Hepatocyte (in vitro differentiated cells): ENCODE measurements around the gene PRCC. TPM values are rescaled to one million over a fixed set of nuclear protein-coding genes. Genes with fewer than 3 reads are reported as not detected.

Source experiments
- DNase-seq: peaks from one replicate; pipeline ENCODE4 v3.0.0-alpha.2; 2016; ENCODE audit warnings: low spot score
- H2AFZ ChIP-seq: fragments of 200-600 bp; sonication (generic); 2 replicates; pipeline ENCODE4 v1.6.0; 2016; ENCODE audit warnings: antibody characterized with exemption, mild to moderate bottlenecking
- H3K27ac ChIP-seq: fragments of 200-600 bp; sonication (generic); 2 replicates; pipeline ENCODE4 v1.5.1; 2016; ENCODE audit warnings: mild to moderate bottlenecking
- H3K27me3 ChIP-seq: fragments of 200-600 bp; sonication (generic); 2 replicates; pipeline ENCODE4 v1.6.1; 2016
- H3K36me3 ChIP-seq: fragments of 200-600 bp; sonication (generic); replicated peaks from 2 replicates; pipeline ENCODE4 v1.5.1; 2016; ENCODE audit warnings: low read depth; ENCODE audit not compliant: insufficient read depth
- H3K4me1 ChIP-seq: fragments of 200-600 bp; sonication (generic); 2 replicates; pipeline ENCODE4 v1.5.1; 2016; ENCODE audit warnings: mild to moderate bottlenecking, moderate library complexity; ENCODE audit not compliant: insufficient read depth
- H3K4me2 ChIP-seq: fragments of 200-600 bp; sonication (generic); 2 replicates; pipeline ENCODE4 v1.6.0; 2016
- H3K4me3 ChIP-seq: fragments of 200-600 bp; sonication (generic); 2 replicates; pipeline ENCODE4 v1.5.1; 2016; ENCODE audit warnings: mild to moderate bottlenecking
- H3K79me2 ChIP-seq: fragments of 200-600 bp; sonication (generic); 2 replicates; pipeline ENCODE4 v1.6.0; 2017; ENCODE audit warnings: mild to moderate bottlenecking
- H3K9me2 ChIP-seq: fragments of 200-600 bp; sonication (generic); replicated peaks from 2 replicates; pipeline ENCODE4 v1.6.0; 2017; ENCODE audit warnings: mild to moderate bottlenecking; ENCODE audit not compliant: insufficient read depth
- H3K9me3 ChIP-seq: fragments of 200-600 bp; sonication (generic); 2 replicates; pipeline ENCODE4 v1.5.1; 2016; ENCODE audit warnings: low read depth, mild to moderate bottlenecking
- H4K20me1 ChIP-seq: fragments of 200-600 bp; sonication (generic); 2 replicates; pipeline ENCODE4 v1.6.0; 2016; ENCODE audit warnings: mild to moderate bottlenecking; ENCODE audit not compliant: insufficient read depth, poor library complexity, severe bottlenecking
- EZH2 ChIP-seq: fragments of 200-600 bp; sonication (generic); IDR thresholded peaks from 2 replicates; pipeline ENCODE4 v1.6.1; 2016; ENCODE audit warnings: antibody characterized with exemption, mild to moderate bottlenecking, borderline replicate concordance
- EZH2phosphoT487 ChIP-seq: fragments of 200-600 bp; sonication (generic); IDR thresholded peaks from one replicate; pipeline ENCODE4 v1.6.1; 2018; ENCODE audit warnings: antibody characterized with exemption, mild to moderate bottlenecking, low read depth, moderate library complexity; ENCODE audit not compliant: unreplicated experiment, severe bottlenecking
- WGBS: methylation state at CpG from one replicate; pipeline ENCODE4 v1.1.6; 2016; ENCODE audit warnings: low lambda C conversion rate; ENCODE audit errors: missing lambda C conversion rate; 5-methylcytosine and 5-hydroxymethylcytosine counted together
- polyA plus RNA-seq: library from polyadenylated mRNA; unstranded; fragments of >200 nt; fragmentation: Nextera tagmentation; extraction: Ambion mirVana; gene quantifications from 2 replicates; pipeline ENCODE4 v1.2.1, GENCODE V29; 2016
- total RNA-seq: library from RNA; depleted of rRNA; stranded (reverse); fragments of >200 nt; gene quantifications from 2 replicates; pipeline ENCODE4 v1.2.3, GENCODE V29; 2014
- TF ChIP-seq, protein P1 (sequence below): fragments of 200-600 bp; sonication (generic); IDR thresholded peaks from 2 replicates; pipeline ENCODE4 v1.5.1; 2016; ENCODE audit warnings: antibody characterized with exemption, mild to moderate bottlenecking; ENCODE audit not compliant: poor library complexity

Gene PRCC
- total and polyA plus RNA-seq, 2 experiments from 2014 or later = 35.9 to 108 TPM

DNA sequence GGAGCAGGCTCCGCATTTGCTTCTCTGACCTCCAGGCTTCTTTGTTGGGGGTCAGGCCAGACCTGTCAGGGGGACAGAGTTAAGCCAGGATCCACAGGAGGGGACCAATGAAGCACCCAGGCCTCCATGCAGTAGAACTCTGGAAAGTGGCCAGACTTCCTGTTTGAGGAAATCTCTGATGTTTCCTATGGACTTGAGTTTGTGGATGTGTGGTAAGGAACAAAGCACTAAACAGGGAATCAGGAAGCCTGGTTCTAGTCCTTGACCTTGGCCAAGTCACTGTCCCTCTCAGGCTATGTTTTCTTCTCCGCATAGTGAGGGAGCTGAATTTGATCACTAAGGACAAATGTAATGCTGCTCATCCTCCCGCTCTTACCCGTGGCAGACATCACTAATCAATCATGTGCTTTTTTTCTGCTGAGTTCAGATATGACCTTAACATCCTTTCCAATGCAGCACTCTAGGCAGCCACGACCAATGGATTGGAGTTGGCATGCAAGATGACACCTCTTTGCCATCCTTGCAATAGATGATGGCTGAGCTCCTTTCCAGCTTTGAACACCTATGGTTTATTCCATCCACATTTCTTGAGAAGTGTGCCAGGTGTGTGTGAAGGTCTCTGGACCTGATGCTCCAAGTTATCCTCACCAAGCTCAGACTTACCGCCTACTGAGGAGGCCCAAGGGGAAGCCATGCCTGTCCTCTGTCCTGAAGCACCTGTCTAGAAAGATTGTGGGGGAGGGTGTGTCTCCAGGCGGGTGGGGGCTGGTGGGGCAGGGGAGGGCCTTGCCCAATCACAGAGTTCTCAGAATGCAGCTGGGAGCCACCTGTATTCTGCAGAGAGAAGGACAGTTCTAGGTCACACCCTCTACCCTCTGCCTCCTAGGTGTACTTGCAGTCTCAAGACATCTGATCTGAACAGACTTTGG, 39.4 kb downstream of the PRCC start:
- no peaks in the 10 kb centered on the region for H3K9me3 ChIP-seq
- no peak for TF ChIP-seq EZH2
- no peaks in the 10 kb centered on the region for H3K36me3 ChIP-seq
- H3K27me3 ChIP-seq = no peaks in the 10 kb centered on the region
- 94% methylated on average over 7 of the region's 7 CpGs for WGBS
- no peak overlapping the region for H3K4me2 ChIP-seq
- no peaks in the 10 kb centered on the region for H3K9me2 ChIP-seq
- no peaks in the 10 kb centered on the region for H3K79me2 ChIP-seq
- DNase-seq = no peak
- no peak overlapping the region for H3K27ac ChIP-seq
- no peak overlapping the region for H3K4me3 ChIP-seq
- peaks cover 8% of the 10 kb centered on the region for H3K4me1 ChIP-seq
- no peaks in the 10 kb centered on the region for H4K20me1 ChIP-seq
- no peak overlapping the region for H2AFZ ChIP-seq

DNA sequence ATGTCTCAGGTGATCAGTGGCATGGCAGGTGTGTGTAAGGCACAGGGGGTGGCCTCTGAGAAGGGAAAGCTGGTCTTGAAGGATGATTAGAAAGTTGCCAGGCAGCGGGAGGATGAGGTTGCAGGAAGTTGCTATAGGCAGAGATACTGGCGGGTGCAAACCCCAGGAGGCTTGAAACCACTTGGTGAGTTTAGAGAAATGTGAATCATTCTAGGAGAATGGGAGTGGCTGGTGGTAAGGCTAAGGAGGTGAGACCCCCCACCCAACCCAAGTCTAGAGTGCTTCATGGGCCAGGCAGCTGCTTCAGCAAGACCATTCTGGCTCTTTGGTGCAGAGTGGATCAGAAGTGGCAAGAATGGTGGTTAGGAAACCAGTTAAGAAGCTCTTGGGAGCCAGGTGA, 40.3 kb downstream of the PRCC start:
- Histone ChIP-seq H4K20me1 (no peaks in the 10 kb centered on the region), H3K4me3 (no peak overlapping the region), H3K9me2 (no peaks in the 10 kb centered on the region), H3K4me2 (no peak overlapping the region), H2AFZ (no peak overlapping the region), H3K4me1 (peaks cover 5% of the 10 kb centered on the region), H3K27ac (no peak overlapping the region), H3K36me3 (no peaks in the 10 kb centered on the region), H3K9me3 (no peaks in the 10 kb centered on the region), H3K27me3 (no peaks in the 10 kb centered on the region), H3K79me2 (no peaks in the 10 kb centered on the region)
- TF ChIP-seq, protein P1, sequence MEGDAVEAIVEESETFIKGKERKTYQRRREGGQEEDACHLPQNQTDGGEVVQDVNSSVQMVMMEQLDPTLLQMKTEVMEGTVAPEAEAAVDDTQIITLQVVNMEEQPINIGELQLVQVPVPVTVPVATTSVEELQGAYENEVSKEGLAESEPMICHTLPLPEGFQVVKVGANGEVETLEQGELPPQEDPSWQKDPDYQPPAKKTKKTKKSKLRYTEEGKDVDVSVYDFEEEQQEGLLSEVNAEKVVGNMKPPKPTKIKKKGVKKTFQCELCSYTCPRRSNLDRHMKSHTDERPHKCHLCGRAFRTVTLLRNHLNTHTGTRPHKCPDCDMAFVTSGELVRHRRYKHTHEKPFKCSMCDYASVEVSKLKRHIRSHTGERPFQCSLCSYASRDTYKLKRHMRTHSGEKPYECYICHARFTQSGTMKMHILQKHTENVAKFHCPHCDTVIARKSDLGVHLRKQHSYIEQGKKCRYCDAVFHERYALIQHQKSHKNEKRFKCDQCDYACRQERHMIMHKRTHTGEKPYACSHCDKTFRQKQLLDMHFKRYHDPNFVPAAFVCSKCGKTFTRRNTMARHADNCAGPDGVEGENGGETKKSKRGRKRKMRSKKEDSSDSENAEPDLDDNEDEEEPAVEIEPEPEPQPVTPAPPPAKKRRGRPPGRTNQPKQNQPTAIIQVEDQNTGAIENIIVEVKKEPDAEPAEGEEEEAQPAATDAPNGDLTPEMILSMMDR = no peak
- TF ChIP-seq EZH2 (no peak), EZH2phosphoT487 (no peak)
- no peak for DNase-seq
- 95% methylated on average over 2 of the region's 2 CpGs for WGBS

- DNase-seq = no peak
- Histone ChIP-seq H3K4me1 (peaks cover 9% of the 10 kb centered on the region), H3K27ac (no peak overlapping the region), H4K20me1 (no peaks in the 10 kb centered on the region), H3K27me3 (peaks cover 6% of the 10 kb centered on the region), H2AFZ (no peak overlapping the region), H3K9me3 (no peaks in the 10 kb centered on the region), H3K4me2 (no peak overlapping the region), H3K9me2 (no peaks in the 10 kb centered on the region), H3K79me2 (no peaks in the 10 kb centered on the region), H3K36me3 (no peaks in the 10 kb centered on the region), H3K4me3 (no peak overlapping the region)
- TF ChIP-seq, protein P1 = no peak
- no peak for TF ChIP-seq EZH2
- TF ChIP-seq EZH2phosphoT487 = no peak
- 96% methylated on average over 15 of the region's 16 CpGs for WGBS
Measured at GRCh38 chr1:156808186-156809030, 41.1 kb downstream of the PRCC start.

DNA sequence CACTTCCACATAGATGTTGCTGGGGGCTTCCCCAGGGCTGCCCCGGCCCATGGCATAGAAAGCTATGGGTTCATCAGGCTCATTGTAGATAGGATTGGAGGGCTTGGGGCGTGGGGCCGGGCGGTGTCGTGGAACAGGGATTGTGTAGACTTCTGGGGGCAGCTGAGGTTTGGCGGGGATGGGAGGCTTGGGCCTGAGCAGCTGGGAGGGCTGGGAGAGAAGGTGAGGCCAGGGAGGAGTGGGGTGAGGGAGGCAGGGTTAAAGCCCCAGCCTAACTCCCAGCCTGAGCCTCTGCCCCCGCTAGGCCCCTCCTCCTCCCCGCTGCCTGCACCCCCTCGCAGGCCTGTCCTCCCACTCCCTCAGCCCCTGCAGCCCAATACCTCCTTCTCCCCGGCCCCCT, 41.9 kb downstream of the PRCC start:
- H3K27ac ChIP-seq = no peak overlapping the region
- H3K4me1 ChIP-seq = peaks cover 15% of the 10 kb centered on the region
- WGBS = 99% methylated on average over 7 of the region's 10 CpGs

More for the DNA sequence above, 41.9 kb downstream of the PRCC start:
- H3K36me3 ChIP-seq = no peaks in the 10 kb centered on the region
- H3K4me2 ChIP-seq = no peak overlapping the region
- DNase-seq = no peak
- H3K79me2 ChIP-seq = no peaks in the 10 kb centered on the region
- H4K20me1 ChIP-seq = no peaks in the 10 kb centered on the region
- no peak overlapping the region for H3K4me3 ChIP-seq
- H2AFZ ChIP-seq = no peak overlapping the region
- H3K27me3 ChIP-seq = peaks cover 6% of the 10 kb centered on the region
- TF ChIP-seq EZH2 (no peak), EZH2phosphoT487 (no peak)
- TF ChIP-seq, protein P1 = no peak
- H3K9me2 ChIP-seq = no peaks in the 10 kb centered on the region
- no peaks in the 10 kb centered on the region for H3K9me3 ChIP-seq
